KMS-11 (cell line): ENCODE results near the gene NES.

Experiments used
- H2AFZ ChIP-seq: fragments of 200-600 bp; sonication (generic); 2 replicates; pipeline ENCODE4 v1.6.1; 2016; ENCODE audit warnings: antibody characterized with exemption, mixed run types, low read depth
- H3K27ac ChIP-seq: fragments of 200-600 bp; sonication (generic); 2 replicates; pipeline ENCODE4 v1.6.1; 2016; ENCODE audit warnings: mild to moderate bottlenecking, mixed run types
- H3K27me3 ChIP-seq: fragments of 200-600 bp; sonication (generic); 2 replicates; pipeline ENCODE4 v1.6.1; 2017; ENCODE audit warnings: mild to moderate bottlenecking, low read depth, mixed run types, moderate library complexity; ENCODE audit not compliant: insufficient read depth
- H3K36me3 ChIP-seq: fragments of 200-600 bp; sonication (generic); 2 replicates; pipeline ENCODE4 v1.6.1; 2017; ENCODE audit warnings: mild to moderate bottlenecking, mixed run types; ENCODE audit not compliant: insufficient read depth
- H3K4me1 ChIP-seq: fragments of 200-600 bp; sonication (generic); 2 replicates; pipeline ENCODE4 v1.6.1; 2016; ENCODE audit warnings: mild to moderate bottlenecking, low read depth, mixed run types; ENCODE audit not compliant: poor library complexity, severe bottlenecking
- H3K4me2 ChIP-seq: fragments of 200-600 bp; sonication (generic); 2 replicates; pipeline ENCODE4 v1.7.0; 2016; ENCODE audit warnings: mild to moderate bottlenecking, mixed run types
- H3K4me3 ChIP-seq: fragments of 200-600 bp; sonication (generic); IDR thresholded peaks from 2 replicates; pipeline ENCODE4 v1.6.1; 2017; ENCODE audit warnings: low read depth, low read length, mixed read lengths; ENCODE audit not compliant: insufficient read depth
- H3K79me2 ChIP-seq: fragments of 200-600 bp; sonication (generic); 2 replicates; pipeline ENCODE4 v1.6.1; 2016; ENCODE audit warnings: low read depth, mixed run types; ENCODE audit not compliant: insufficient read depth
- H3K9ac ChIP-seq: fragments of 200-600 bp; sonication (generic); 2 replicates; pipeline ENCODE4 v1.6.1; 2016; ENCODE audit warnings: mild to moderate bottlenecking, mixed run types
- H4K20me1 ChIP-seq: fragments of 200-600 bp; sonication (generic); 2 replicates; pipeline ENCODE4 v1.6.1; 2016; ENCODE audit warnings: mild to moderate bottlenecking, mixed run types; ENCODE audit not compliant: insufficient read depth
- CTCF ChIP-seq: fragments of 200-600 bp; sonication (generic); conservative IDR thresholded peaks from 2 replicates; pipeline ENCODE4 v1.6.1; 2017; ENCODE audit warnings: low read depth, mild to moderate bottlenecking, antibody characterized with exemption, low read length, moderate library complexity, mixed read lengths

Gene NES

DNA sequence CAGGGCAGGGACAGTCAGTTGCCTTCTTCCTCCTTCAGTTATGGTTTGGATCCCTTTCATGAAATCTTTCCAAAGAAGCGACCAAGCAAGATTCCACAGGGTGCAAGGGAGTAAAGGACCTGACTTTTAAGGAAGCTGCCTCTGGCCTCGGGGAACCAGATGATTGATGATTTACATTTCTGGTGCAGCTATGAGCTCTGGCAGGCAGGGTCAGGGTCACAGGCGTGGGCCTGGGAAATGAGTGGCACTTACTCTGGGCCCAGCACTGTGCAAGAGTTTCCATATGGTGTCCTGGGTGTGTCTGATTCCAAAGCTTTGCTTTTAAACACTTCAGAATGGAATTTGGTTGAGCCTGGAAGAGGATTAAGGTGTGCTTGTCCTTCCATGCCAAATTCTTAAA, 35.4 kb upstream of the NES start:
- H2AFZ ChIP-seq, result no peak overlapping the region
- no peak overlapping the region for H3K27ac ChIP-seq
- no peaks in the 10 kb centered on the region for H3K4me1 ChIP-seq
- peaks cover 31% of the 10 kb centered on the region; the same call in 1 of the 2 replicates for H3K27me3 ChIP-seq
- H3K79me2 ChIP-seq, result no peaks in the 10 kb centered on the region
- H3K36me3 ChIP-seq, result no peaks in the 10 kb centered on the region
- no peak overlapping the region for H3K4me3 ChIP-seq
- no peak overlapping the region for H3K4me2 ChIP-seq
- no peaks in the 10 kb centered on the region for H4K20me1 ChIP-seq
- H3K9ac ChIP-seq, result no peak overlapping the region
- TF ChIP-seq CTCF, result no peak

- no peaks in the 10 kb centered on the region for H3K36me3 ChIP-seq
- no peak overlapping the region for H3K9ac ChIP-seq
- H3K27me3 ChIP-seq, result peaks cover 45% of the 10 kb centered on the region
- TF ChIP-seq CTCF, result no peak
- peaks cover 4% of the 10 kb centered on the region for H3K4me1 ChIP-seq
- H3K79me2 ChIP-seq, result no peaks in the 10 kb centered on the region
- H4K20me1 ChIP-seq, result no peaks in the 10 kb centered on the region
- no peak overlapping the region for H3K27ac ChIP-seq
- no peak overlapping the region for H3K4me3 ChIP-seq
- no peak overlapping the region for H3K4me2 ChIP-seq
- no peak overlapping the region for H2AFZ ChIP-seq
Observed at GRCh38 chr1:156711011-156711817, 34.0 kb upstream of the NES start.

GRCh38 chr1:156709757-156710489, 32.7 kb upstream of the NES start:
- no peak overlapping the region for H3K4me3 ChIP-seq

GRCh38 chr1:156709031-156709430, 31.8 kb upstream of the NES start:
- H3K4me2 ChIP-seq, result no peak overlapping the region
- H3K9ac ChIP-seq, result no peak overlapping the region
- H3K4me3 ChIP-seq, result no peak overlapping the region
- TF ChIP-seq CTCF, result no peak
- H3K36me3 ChIP-seq, result no peaks in the 10 kb centered on the region
- H3K79me2 ChIP-seq, result no peaks in the 10 kb centered on the region
- no peaks in the 10 kb centered on the region for H4K20me1 ChIP-seq
- H2AFZ ChIP-seq, result no peak overlapping the region
- peaks cover 20% of the 10 kb centered on the region for H3K4me1 ChIP-seq
- H3K27ac ChIP-seq, result no peak overlapping the region
- peaks cover 67% of the 10 kb centered on the region for H3K27me3 ChIP-seq

More at GRCh38 chr1:156709757-156710489, 32.7 kb upstream of the NES start:
- H3K79me2 ChIP-seq, result no peaks in the 10 kb centered on the region
- TF ChIP-seq CTCF, result no peak
- H3K27me3 ChIP-seq, result peaks cover 58% of the 10 kb centered on the region
- no peak overlapping the region for H3K27ac ChIP-seq
- no peaks in the 10 kb centered on the region for H4K20me1 ChIP-seq
- no peak overlapping the region for H3K9ac ChIP-seq
- H3K36me3 ChIP-seq, result no peaks in the 10 kb centered on the region
- no peak overlapping the region for H3K4me2 ChIP-seq
- H3K4me1 ChIP-seq, result peaks cover 17% of the 10 kb centered on the region
- H2AFZ ChIP-seq, result no peak overlapping the region
